ENCODE data around the gene POLR3K.

The POLR3K gene

GRCh38 chr16:53346-54236 lies at the start of gene POLR3K, which contains the start of gene SNRNP25:
POLR3K (minus strand) TSS chr16:53608; CDS start chr16:53586, 22 bp downstream.
SNRNP25 (plus strand) TSS chr16:53828; CDS start chr16:54017, 189 bp downstream.
- DNase-seq (ENCODE audit: low read depth), result peak; percentile 96

GRCh38 chr16:102060-102855 lies 48.9 kb upstream of the POLR3K start:
- no peak for DNase-seq (ENCODE audit: low read depth)

GRCh38 chr16:101586-101985 lies 48.2 kb upstream of the POLR3K start:
- no peak for DNase-seq (ENCODE audit: low read depth)

DNA sequence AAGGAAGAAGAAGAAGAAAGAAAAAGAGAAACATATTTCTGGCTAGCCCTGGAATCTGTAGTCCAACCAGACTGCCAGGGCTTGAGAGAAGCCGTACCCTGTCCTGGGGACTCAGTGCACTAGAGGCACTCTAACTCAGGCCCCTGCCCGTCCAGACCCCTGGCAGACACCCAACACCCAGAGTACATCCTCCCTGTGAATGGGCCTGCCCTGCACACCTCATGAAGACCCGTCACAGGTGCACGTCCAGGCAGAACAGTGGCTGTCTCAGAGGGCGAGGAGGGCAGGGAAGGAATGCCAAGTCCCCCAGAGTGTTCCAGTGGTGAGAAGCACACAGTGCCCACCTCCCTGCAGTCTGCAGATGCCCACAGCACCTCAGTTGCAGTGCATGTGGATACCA lies 47.6 kb upstream of the POLR3K start:
- no peak for DNase-seq (ENCODE audit: low read depth)

DNA sequence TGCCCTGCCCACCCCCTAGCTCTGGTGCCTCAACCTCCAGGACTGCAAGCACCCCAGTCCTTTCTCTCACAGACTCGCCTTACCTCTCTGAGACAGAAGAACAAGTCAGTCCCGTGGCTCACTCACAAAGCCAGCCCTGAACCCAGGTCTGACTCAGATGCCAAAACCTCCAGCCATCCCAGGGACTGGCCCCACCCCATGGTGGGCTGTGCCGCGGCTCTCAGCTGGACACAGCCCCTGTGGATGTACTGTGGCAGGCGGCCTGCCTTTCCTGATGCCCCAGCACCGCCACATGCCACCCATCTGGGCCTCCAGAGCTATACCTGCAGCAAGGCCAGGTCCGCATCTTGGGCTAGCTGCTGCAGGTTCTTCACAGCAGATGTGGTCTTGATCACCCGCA lies 44.4 kb upstream of the POLR3K start:
- no peak for DNase-seq (ENCODE audit: low read depth)

- DNase-seq (ENCODE audit: low read depth), result peak; percentile 79
These were observed 43.5 kb upstream of the POLR3K start for GRCh38 chr16:96935-97381.

DNA sequence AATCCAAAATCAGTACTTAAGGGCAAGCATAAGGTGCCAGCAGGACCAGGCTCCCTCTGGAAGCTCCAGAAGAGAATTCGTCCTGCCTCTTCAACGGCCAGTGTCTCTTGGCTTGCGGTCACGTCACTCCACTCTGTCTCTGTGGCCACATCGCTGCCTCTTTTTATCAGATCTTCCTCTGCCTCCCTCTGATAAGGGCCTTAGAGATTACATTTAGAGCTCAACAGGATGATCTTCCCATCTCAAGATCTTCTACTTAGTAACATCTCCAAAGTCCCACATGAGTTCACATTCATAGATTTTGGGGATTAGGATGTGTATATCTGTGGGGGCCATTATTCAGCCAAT lies 41.5 kb upstream of the POLR3K start:
- DNase-seq (ENCODE audit: low read depth), result no peak

DNA sequence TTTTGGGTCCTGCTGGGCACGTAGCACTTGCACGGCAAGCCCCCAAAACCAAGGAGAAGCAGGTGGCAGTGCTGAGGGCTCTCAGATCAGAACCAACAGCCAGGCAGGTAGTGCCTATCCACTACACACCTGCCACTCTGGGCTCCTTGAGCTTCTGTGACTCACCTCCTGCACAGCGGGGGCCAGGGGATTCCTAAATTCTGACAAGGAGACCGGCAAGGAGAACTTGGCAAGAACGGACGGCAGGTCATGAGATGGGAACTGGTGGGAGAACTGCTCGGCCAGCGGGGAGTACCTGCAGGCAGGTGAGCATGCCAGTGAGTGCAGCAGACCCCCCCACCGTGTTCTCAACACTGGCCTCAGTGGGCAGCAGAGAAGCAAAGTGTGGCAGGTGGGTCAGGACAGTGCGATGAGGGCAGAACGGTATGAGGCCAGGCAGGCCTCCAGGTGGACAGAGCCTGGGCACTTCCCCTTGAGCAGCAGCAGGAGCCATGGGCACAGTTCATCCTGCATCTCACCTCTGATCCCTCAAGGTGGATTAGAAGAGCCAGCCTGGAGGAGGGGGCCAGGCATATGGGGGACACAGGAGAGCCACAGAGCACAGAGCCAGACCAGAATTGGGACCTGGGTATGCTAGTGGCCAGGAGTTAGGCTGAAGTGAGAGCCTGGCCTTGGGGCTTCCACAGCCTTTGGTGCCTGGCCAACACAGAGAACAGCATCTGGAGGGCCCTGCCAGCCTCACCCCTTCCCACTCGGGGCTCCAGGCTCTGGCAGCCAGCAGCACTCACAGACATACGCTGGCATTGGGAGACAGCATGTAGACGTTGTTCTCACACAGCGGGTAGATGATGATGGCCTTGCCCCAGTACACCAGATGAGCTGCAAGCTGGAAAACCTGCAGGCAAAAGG lies 39.3 kb upstream of the POLR3K start:
- no peak for DNase-seq (ENCODE audit: low read depth)

DNA sequence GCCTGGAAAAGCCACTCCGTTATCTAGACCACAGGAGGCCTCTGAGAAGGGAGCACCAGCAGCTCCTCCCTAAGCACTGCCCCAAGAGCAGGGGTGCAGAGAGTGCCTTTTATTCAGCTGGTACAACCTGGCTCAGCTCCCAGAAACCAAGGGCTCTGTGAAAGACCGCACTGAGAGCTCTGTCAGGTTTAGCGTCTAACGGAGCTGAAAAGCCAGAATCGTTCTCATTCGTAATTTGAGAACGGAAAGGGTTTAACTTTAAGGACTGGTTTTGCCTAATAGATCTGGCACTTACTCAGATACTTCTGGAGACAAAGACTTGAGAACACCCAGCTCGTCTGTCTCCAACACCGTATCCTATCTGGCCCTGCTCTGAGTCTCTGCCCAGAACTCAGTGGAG lies 38.1 kb upstream of the POLR3K start:
- DNase-seq (ENCODE audit: low read depth), result no peak

GRCh38 chr16:89391-90302 lies 36.2 kb upstream of the POLR3K start:
- DNase-seq (ENCODE audit: low read depth), result no peak

DNA sequence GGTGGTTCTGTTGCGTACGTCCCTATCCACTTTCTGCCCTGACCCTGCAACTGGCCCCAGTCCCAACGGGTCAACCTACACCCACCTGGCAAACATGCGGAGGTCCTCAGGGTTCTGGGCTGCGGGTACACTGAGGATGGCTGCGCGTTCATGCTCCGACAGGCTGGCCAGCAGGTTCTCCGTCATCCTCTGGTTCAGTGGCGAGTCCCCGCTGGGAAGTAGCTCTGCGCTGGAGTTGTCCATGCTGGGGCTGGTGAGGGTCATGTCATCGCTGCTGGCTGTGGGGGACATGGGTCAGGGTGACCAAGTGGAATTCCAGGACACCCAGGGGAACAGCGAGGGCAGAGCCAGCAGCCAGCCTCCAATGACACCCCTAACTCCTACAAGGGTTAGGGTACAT lies 35.2 kb upstream of the POLR3K start:
- no peak for DNase-seq (ENCODE audit: low read depth)

DNA sequence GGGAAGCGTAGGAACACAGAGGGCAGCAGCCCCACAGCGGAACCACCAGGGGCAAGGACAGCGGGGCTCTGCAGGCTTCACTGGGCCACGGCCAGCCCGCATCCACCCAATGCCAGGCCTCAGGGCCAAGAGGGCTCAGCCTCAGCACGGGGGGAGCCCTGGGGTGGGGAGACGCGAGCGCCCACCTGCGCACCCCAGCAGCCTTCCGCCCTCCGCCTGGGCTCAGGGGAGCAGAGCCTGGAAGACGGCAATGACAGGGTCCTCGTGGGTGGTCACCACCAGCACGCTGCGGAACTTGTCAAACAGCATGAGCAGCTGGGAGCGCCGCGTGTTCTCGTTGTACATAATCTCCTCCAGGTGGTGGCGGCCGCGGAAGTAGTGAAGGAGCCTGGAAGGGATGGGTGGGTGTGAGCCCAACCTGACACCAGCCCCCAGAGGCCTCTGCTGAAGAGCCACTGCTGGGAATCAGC lies 33.1 kb upstream of the POLR3K start:
- DNase-seq (ENCODE audit: low read depth), result no peak

DNA sequence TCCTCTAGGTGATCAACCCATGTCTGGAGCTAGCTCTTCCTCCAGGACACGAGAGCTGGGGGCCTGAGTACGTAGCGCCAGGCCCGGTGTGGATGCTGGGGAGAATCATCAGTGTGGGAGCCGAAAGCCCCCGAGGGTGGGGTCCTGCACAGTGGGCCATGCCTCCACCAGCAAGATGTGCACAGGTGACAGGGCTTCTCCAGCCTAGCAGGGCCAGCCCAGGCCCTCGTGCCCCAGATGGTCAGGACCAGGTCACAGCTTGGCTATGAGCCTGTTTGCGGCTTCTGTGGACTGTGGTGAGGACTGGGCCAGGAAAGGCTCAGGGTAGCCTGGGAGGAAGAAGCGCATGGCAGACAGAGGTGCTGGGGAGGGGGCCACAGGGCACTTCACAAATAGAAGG lies 32.5 kb upstream of the POLR3K start:
- no peak for DNase-seq (ENCODE audit: low read depth)

- DNase-seq (ENCODE audit: low read depth), result no peak
These were observed 32.0 kb upstream of the POLR3K start for GRCh38 chr16:85407-85782.

DNA sequence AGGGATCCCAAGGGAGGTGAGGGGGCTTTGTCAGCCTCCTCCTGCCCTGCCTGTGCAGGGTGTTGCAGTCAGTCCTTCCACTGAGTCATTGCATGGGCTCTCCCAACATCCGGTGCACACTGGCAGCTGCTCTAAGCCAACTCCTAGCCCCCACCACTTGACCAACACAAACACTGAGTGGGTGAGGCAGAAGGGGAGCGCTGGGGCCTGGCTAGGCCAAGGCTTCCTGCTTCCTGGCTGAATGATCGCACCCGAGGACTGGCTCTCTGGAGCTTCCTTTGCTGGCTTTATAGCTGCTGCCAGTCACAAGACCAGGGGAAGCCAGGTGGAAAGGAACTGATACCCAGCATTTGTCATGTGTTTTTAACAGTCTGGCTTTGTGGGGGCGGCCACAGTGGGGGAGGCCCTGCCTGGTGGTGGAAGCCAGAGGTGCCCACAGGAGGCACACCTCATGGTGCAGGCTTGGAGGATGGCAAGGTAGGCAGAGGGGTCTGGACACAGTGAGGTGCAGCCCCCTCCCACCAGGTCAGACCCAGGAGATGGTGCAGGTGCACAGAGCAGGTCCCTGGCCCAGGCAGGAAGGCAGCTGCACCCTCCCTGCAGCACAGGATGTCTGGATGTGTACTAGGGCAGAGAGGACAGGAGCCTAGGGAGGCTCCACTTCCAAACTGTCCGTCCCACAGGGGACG lies 31.5 kb upstream of the POLR3K start:
- DNase-seq (ENCODE audit: low read depth), result peak; percentile 74

DNA sequence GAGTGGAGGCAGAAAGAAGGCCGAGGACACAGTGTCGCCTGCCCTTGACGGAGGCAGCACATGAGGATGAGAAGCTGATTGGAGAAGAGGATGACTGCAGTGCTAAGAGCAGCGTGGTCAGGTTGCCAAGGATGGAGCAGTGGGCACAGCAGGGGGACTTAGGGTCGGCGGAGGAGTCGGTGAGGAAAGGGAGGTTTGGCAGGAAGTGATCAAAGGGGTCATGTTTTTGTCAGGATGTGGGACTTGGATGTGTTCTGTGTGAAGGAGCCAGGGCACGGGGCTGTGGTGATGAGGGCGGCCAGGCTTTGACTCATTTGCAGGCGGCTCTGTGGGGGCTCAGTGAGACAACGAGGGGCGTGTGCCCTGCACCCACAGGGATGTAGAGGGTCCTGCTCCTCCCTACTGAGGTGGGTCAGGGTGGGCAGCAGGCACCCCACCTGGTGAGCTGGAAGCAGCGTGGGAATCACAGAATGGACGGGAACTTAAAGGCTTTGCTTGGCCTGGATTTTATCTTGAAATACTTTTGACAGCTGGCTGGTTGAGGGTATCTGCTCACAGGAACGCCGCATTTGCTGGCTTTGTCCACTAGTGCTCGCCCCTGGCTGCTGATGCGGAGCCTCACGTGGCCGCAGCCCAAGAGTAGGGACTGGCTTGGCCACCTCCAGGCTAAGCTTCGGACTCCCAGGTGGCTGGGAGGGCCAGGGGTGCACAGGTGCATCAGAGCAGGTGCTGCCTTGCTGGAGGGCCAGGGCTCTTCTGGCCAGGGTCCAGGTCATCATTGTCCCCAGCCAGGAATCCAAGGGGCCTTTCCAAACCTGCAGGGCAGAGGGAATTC lies 30.6 kb upstream of the POLR3K start:
- no peak for DNase-seq (ENCODE audit: low read depth)

- no peak for DNase-seq (ENCODE audit: low read depth)
These were observed 29.7 kb upstream of the POLR3K start for GRCh38 chr16:83060-83603.

DNA sequence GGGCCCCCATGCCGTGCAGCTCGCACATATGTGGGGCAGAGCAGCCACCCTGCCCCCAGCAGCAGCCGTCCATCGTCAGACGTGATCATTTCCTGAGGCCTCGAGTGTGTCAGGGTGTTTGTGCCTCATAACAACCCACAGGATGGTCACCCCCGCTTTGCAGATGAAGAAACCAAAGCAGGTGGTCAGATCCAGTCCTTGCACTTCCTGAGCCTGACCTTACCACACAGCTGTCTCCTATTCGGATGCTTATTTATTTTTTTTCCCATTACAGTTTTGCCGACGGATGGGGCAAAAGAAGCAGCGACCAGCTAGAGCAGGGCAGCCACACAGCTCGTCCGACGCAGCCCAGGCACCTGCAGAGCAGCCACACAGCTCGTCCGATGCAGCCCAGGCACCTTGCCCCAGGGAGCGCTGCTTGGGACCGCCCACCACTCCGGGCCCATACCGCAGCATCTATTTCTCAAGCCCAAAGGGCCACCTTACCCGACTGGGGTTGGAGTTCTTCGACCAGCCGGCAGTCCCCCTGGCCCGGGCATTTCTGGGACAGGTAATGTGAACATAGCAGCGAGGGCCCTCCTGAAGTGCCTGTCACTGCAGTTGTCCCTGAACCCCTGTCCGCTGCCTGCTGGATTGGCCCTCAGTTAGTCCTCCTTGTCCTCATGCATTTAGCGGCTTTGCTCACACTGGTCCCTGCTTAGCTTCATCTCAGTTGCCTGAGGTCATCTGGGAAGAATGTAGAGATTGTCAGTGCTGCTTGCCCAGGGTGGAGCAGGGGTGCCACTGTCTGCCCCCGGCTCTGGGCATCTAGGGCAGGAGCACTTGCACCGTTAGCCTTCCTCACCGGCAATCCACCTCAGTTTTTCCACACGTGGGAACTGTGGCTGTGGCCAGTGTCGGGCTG lies 26.0 kb upstream of the POLR3K start:
- no peak for DNase-seq (ENCODE audit: low read depth)
